Activated T-cell treated with anti-CD3 and anti-CD28 coated beads, Interleukin-2, amount 50 U/mL, for 48 hours (primary cell): ENCODE results near the gene DCHS2.

Source experiments
- DNase-seq, 2 experiments: peaks; one replicate each; pipeline ENCODE4 v3.0.0-alpha.2; 2020

The DCHS2 gene

GRCh38 chr4:154487145-154487544 is 4.5 kb downstream of the DCHS2 start:
- DNase-seq = no peak

DNA sequence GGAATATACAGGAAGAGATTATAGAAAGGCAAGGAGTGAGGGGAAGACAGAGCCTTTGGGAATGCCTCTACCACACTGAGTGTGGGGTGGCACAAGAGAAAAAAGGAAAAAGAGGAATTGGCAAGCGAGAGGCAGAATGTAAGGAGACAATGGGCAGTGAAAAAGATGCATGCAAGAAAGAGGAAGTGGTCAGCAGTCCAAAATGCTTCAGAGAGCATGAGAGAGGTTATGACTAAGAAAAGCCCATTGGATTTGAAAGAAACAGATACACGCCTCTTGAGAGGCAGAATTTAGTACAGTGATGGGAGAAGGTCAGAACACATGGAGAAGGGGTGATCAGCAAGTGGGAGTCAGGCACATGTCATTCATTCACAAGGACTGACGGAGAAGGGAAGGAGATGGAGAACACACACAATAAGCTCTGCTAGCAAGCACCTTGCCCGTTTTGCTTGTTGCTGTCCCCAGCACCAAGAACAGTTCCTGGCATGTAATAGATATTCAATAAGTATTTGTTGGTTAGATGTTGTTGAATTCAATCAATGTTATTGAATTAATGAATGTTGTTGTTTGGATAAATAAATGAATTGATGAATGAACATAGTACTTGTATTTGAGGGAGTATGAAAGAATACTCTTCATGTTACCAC is 6.3 kb downstream of the DCHS2 start:
- no peak for DNase-seq

DNA sequence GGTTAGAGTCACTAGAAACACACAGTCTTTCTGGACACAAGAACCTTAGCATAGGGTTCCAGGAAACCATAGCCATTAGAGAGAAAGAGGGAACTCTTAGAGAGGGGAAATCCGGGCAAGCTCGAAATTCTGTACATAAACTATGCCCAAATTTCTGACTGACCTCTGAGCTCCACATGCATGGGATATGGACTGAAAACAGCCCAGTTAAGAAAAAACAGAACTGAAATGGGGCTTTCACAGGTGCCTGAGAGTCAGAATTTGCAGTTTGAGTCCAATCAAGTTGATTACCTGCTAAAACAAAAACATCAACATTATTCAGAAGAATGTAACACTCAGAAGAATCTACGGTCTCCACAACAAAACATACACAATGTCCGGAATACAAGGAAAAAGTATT is 13.1 kb downstream of the DCHS2 start:
- no peak for DNase-seq

DNA sequence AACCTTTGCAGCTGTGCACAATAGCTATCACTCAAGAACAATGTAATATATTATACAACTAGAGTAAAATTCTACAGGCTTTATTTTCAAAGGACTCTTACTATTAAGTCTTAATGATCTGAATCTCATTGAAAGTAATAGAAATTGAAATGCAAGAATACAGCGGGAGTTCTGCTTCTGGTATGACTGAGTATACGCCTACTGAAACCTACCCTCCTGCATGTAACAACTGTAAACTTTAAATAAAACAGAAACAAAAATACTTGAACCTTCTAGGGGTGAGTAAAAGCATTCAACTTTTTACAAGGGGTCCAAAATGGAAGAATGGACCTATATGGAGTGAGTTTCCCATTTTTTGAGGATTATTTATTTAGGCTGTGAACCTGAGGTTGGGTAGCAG is 13.5 kb downstream of the DCHS2 start:
- DNase-seq = no peak

- no peak for DNase-seq
Observed at GRCh38 chr4:154476232-154476631, 15.4 kb downstream of the DCHS2 start.

GRCh38 chr4:154475820-154476219 is 15.8 kb downstream of the DCHS2 start:
- no peak for DNase-seq

DNA sequence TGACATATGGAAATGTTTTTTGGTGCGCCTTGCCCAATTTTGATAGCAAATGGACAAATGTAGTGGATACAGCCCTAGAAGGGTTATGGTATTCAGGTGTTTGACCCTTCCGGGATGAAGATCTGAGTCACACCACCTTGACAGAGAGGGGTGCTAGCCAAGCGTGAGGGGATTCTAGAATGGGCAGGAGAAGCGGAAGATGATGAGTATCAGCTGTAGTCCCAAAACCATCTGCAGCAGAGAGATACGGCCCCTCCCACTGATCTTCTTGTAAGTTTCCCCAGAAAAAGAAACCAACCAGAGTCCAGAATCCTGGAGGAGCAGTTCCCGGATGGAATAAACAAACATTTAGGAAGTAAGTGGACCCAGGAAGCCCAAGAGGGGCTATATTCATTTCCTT is 18.1 kb downstream of the DCHS2 start:
- DNase-seq = no peak

DNA sequence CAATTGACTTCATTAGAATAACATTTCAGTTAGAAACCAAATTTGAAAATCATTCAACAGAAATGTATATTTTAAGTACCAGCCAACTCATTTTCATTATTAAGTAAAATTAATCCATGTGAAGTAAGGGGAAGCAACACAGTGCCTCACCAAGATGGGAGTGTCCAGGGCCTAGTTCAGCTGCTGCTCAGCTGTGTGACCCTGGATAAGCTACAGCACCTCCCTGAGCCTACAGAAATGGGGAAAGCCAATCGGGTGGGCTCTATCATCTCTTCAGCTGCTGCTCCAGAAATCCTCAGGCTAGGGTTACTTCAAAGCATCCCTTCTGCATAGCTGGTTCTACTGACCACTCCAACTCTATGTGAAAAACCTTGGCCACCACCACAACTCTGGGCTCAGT is 18.7 kb downstream of the DCHS2 start:
- DNase-seq = no peak

DNA sequence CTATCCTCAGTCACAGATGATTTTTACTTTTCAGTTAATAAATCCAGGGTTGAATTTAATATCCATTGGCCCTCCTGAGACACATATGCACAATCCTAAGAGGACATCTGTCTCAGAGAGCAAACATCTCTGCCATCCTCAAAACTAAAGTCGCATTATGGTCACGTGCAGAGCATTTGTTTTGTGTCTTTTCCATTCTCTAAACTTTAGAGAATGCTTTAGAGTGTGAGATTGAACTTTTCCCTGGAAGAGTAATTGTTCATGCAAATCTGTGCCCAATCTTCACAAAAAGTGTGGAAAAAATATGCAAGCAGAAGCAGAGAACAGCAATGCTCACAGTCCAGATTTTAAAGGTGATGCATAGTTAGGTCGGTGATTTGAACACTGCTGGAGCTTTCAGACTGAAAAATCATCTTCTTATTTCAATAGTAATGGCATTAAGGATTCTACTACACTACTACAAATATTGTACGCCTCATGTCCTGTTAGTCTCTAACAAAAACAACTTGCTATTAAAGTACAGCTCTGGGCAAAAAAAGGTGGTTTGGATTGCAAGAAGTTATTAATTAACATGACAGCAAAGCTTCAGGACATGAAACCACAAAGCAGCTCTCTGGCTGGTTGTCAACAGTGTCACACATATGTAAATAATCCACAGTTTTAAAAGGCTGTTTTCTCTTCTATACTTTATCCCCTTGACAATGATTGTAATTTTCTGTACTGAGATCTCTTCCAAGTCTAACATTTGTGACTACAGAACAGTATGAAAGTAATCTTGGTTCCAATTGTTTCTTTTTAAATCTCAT is 19.9 kb downstream of the DCHS2 start:
- DNase-seq = no peak

DNA sequence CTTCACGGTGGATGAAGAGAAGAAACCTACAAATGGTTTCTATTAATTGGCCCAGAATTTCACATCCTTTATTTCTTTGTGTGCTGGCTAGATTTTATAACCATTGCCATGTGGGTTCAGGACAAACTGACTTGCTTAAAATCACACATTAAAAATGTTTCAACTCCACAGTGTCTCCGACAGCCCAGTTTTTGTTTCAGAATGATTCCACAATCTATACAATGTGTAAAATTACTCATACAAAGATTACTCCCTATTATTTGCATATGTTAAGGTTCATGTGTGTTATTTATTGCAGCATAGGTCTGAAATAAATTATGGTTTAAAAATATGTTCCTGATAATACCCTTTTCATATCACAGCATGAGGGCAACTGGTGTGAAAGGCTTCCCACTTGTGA is 20.6 kb downstream of the DCHS2 start:
- DNase-seq = no peak

- no peak for DNase-seq
Observed at GRCh38 chr4:154467886-154468285, 23.7 kb downstream of the DCHS2 start.

- DNase-seq = no peak
Observed at GRCh38 chr4:154466336-154466735, 25.3 kb downstream of the DCHS2 start.

GRCh38 chr4:154465085-154465484 is 26.5 kb downstream of the DCHS2 start:
- DNase-seq = no peak

- no peak for DNase-seq
Observed at GRCh38 chr4:154464654-154465053, 26.9 kb downstream of the DCHS2 start.

DNA sequence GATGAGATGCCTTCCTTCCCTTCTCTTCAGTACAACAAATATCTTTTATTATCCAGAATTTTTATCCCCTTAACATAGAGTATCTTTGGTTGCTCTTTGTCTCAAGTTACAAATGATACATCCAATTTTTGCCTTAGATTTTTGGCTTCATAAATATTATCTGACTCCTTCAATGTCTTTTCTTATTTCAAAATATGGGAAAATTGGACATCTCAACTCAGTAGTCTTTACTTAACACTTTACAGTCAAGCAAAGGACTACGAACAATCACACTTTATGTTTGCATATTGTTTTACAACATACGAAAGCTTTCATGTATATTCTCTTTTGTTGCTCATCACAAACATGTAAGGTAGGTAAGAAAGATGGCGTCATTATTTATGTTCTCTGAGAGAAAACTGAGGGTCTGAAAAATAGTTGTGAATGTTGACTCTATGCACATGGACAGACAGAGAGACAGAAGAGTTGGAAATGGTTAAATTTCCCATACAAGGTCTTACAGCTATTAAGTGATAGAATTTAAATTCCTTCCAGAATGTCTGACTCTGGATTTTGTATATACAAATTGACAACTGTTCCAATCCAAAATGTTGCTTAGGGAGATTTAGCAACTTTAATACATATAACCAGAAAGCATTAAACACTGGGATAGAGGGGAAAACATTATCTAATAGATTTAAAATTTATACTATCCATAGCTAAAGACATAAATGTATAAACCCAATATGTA is 29.4 kb downstream of the DCHS2 start:
- no peak for DNase-seq

DNA sequence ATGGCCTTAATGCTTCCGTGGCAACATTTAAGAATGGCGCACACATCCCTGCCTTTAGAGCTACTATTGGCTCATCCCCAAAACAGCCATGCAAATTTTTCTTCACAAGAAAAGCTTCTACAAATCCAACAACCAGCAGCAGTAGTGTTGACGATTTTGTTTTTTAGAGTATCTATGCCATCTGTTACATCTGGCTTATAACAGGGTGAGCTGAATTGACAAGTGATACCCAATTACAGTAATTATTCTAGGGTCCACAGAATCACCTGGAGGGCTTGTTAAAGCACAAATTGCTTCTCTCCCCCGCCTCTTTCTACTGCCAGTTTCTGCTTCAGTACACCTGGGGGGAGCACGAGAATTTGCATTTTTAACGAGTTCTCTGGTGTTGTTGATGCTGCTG is 34.1 kb downstream of the DCHS2 start:
- DNase-seq = no peak

DNA sequence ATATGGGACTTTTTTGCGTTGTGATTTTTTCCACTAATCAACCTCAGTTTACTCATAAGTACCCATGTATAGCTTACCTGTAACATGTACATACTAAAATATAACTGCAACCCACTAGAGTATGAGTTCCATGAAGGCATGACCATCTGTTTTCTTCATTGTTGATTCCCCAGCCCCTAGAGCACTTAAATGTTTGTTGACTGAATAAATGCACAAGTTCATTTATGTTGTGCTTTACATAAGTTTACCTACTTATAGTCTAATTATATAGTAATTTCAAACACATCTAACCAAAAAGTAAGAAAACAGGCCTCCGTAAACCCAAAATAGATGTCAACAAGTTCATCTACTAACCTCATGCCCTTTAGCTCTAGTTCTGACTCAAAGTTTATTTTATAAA is 34.7 kb downstream of the DCHS2 start:
- DNase-seq = no peak

DNA sequence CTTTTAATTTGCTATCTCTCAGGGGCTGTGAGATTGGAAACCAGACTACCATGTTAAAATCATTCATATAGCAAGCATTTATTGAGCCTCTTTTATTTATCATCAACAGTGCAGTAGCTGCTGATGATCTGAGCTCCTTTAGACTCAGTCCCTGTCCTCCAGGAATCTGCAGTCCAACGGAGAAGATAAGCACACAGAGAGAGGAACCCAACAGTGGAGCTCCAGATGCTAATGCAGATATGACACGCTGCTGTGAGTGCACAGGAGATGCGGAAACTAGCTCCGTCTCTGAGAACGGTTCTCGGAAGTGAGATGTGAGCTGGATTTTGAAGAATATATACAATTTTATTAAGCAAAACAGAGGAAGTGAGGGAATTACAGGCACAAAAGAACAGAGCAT is 35.4 kb downstream of the DCHS2 start:
- DNase-seq = no peak

GRCh38 chr4:154455111-154455510 is 36.5 kb downstream of the DCHS2 start:
- DNase-seq = no peak

DNA sequence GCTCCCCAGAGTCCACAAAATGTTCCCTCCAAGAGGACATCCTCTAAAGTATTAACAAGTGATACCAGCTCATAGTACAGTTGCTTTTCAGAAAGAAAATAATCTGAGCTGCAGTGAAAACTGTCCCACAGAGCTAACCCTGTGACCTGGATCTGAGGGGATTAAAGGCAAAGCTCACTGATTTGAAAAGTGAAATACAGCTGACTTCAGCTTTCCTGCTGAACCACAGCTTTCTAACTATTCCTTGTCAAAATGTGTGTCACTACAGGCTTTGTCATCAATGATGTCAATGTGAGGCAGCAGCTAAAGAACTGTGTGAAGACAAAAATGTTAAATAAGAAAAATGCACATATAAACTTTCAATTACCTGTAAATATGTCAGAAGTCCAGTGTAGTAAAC is 36.9 kb downstream of the DCHS2 start:
- no peak for DNase-seq

GRCh38 chr4:154452798-154453346 is 38.7 kb downstream of the DCHS2 start:
- no peak for DNase-seq

DNA sequence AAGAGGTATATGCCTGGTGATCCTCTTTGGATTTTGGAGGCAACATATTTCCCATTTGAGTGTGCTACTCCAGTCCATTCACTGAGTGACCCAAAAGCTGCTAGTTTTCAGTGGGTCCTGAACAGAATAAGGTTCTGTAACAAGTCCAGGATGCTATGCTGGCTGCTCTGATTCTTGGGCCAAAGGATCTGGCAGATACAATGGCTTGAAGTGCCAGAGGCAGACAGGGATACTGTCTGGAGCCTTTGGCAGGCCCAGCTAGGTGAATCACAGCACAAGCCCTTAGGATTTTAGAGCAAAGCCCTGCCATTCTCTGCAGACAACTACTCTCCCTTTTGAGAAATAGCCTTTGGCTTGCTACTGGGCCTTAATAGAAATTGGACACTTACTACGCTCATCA is 40.6 kb downstream of the DCHS2 start:
- DNase-seq = no peak

- DNase-seq = no peak
Observed at GRCh38 chr4:154444958-154445357, 46.6 kb downstream of the DCHS2 start.

DNA sequence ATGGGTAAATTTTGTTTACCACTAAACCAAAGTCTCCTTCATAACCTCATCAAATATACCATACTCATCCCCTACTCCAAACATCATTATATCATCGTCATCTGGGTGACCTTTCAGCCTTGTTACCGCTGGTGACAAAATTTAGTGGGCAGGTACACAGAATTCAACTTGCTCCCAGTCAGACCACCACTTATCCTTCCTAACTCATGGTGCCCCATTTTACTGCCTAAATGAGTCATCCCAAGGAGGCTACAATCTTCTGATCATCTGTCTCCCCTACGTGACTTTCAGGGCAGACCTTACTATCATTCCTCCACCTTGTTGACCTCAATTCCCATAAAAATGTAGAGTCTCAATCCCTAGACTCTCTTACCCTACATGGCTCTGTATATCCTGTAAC is 49.6 kb downstream of the DCHS2 start:
- DNase-seq = no peak
